Lower lobe of right lung (tissue), 2 donors: ENCODE data around the gene PLCXD3. TPM values are rescaled to one million over a fixed set of nuclear protein-coding genes. Genes with fewer than 3 reads are reported as not detected.

Experiments used
- ATAC-seq, 2 donors: fragments of 200-7000 bp; cut with Tn5 transposase; one replicate each; pipeline ENCODE4 v1.9.1; 2020 to 2022; ENCODE audit warnings: mild to moderate bottlenecking in 2 of 2, moderate library complexity in 2 of 2
- DNase-seq: peaks from one replicate; pipeline ENCODE4 v3.0.0-alpha.2; 2020
- H3K27ac ChIP-seq: fragments of 200-600 bp; one replicate; pipeline ENCODE4 v1.8.0; 2022
- H3K27me3 ChIP-seq: fragments of 200-600 bp; one replicate; pipeline ENCODE4 v1.8.0; 2022; ENCODE audit warnings: low read depth
- H3K36me3 ChIP-seq: fragments of 200-600 bp; one replicate; pipeline ENCODE4 v1.8.0; 2022; ENCODE audit warnings: mild to moderate bottlenecking
- H3K4me1 ChIP-seq: fragments of 200-600 bp; one replicate; pipeline ENCODE4 v1.8.0; 2022
- H3K4me3 ChIP-seq: fragments of 200-600 bp; one replicate; pipeline ENCODE4 v1.8.0; 2022; ENCODE audit warnings: mild to moderate bottlenecking
- H3K9me3 ChIP-seq: fragments of 200-600 bp; one replicate; pipeline ENCODE4 v1.8.0; 2022
- intact Hi-C: fragments of 100-400 bp; cut with DNase I; formaldehyde crosslinking; loops from one replicate; pipeline ENCODE4 v1.11.0; 2022
- total RNA-seq: library from RNA; stranded (reverse); fragmentation: NEBNext Ultra II Directional; extraction: Animal tissue kit (Norgen Biotek cat#: 25700); gene quantifications from one replicate; pipeline ENCODE4 v1.2.1, GENCODE V29; 2021
- TF ChIP-seq, protein P1 (sequence below): fragments of 200-600 bp; IDR thresholded peaks from one replicate; pipeline ENCODE4 v1.8.0; 2022; ENCODE audit warnings: antibody characterized with exemption, mild to moderate bottlenecking
- donor health status: DM: no; HTN: yes; CAD: no; lungs with severe emphysema.

PLCXD3 gene
- total RNA-seq, 1 donor from 2014 or later: 2.8 TPM

DNA sequence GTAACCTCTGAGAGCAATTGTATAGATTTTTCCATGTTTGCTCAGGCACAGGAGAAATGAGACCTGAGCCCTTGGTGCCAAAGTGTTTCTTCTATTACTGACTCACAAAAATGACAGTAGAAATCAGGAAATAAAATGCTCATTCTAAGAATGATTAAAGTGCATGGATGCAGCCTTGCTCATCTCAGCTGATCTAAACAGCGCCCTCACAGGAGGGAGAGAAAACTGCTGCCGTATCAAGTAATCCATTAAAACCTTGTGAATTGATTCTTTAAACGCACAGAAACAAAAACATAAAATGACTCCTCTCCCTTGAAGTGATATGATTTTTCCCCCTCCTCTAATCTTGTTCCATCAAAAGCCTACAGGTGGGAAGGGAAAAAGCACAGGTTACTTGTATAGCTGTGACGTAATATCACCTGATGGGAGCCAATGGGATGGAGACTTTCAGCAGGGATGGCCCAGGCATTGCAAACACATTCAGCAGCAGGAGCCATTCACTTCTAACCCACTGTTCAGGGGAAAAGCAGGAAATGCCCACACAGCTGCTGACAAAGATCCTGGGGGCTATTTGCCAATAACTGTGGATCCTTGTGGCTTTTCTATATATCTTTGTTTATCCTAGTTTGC lies 76.7 kb downstream of the PLCXD3 start:
- Histone ChIP-seq H3K9me3 (no peaks in the 10 kb centered on the region), H3K36me3 (no peaks in the 10 kb centered on the region), H3K4me1 (no peaks in the 10 kb centered on the region), H3K27me3 (no peaks in the 10 kb centered on the region), H3K4me3 (no peak overlapping the region), H3K27ac (no peak overlapping the region)
- TF ChIP-seq, protein P1, sequence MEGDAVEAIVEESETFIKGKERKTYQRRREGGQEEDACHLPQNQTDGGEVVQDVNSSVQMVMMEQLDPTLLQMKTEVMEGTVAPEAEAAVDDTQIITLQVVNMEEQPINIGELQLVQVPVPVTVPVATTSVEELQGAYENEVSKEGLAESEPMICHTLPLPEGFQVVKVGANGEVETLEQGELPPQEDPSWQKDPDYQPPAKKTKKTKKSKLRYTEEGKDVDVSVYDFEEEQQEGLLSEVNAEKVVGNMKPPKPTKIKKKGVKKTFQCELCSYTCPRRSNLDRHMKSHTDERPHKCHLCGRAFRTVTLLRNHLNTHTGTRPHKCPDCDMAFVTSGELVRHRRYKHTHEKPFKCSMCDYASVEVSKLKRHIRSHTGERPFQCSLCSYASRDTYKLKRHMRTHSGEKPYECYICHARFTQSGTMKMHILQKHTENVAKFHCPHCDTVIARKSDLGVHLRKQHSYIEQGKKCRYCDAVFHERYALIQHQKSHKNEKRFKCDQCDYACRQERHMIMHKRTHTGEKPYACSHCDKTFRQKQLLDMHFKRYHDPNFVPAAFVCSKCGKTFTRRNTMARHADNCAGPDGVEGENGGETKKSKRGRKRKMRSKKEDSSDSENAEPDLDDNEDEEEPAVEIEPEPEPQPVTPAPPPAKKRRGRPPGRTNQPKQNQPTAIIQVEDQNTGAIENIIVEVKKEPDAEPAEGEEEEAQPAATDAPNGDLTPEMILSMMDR: no peak
- intact Hi-C loops: no loop called here
- DNase-seq (no peak), ATAC-seq (no peak)

DNA sequence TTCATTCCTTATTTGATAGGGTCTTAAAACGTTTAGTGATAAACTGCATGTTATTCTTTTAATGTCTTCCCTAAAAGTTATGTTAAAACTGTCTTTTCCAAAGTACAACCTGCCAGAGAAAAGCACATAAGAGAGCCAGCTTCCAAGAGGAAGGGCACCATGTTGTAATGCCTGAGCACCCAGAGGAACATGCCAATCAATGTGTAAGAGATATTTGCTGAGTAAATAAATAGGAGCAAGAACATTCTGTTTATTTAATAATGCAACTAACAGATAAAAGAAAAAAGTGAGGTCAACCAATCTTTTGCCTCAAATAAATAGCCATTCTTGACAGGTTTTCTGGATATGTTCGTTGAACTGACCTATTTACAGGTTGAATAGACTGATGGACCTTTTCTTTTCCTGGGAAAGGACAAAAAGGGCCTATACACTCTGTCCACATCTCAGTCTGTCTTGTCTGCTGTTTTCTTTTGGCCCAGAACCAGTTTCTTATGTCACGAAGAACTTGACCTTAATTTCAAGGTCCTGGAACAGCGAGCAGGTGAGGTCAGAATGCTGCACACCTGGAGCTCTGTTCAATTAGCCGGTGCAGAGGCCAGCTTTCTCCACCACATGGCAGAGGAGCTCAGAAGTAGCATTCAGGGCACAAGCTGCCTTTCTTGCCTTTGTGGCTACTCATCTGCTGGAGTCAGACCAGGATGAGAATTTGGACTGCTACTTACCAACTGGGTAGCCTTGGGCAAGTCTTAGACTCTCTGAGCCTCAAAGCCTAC lies 77.7 kb downstream of the PLCXD3 start:
- no peaks in the 10 kb centered on the region for H3K36me3 ChIP-seq
- TF ChIP-seq, protein P1: no peak
- no peak overlapping the region for H3K27ac ChIP-seq
- intact Hi-C loops: no loop called here
- H3K9me3 ChIP-seq: no peaks in the 10 kb centered on the region
- no peaks in the 10 kb centered on the region for H3K4me1 ChIP-seq
- DNase-seq (no peak), ATAC-seq (no peak)
- no peaks in the 10 kb centered on the region for H3K27me3 ChIP-seq
- H3K4me3 ChIP-seq: no peak overlapping the region

DNA sequence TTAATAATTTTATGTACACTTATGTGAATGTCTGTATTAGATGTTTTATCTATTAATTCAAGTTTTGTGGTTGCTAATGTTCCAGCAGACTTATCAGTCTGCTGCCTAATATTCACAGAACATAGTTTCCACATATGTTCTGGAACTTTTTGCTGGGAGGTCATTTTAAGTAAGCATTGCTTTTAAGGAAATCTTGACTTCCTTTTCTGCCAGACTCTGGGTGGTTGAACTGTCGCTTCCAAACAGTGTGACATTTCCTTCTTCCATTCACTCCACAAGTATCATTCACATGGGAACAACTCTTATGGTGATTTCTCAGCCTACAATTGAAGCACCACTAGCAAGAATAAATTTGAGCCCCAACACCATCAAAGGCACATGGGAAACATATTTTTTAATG lies 82.9 kb downstream of the PLCXD3 start:
- no peak for DNase-seq
- Histone ChIP-seq H3K4me1 (no peaks in the 10 kb centered on the region), H3K27ac (no peak overlapping the region), H3K36me3 (no peaks in the 10 kb centered on the region), H3K9me3 (no peaks in the 10 kb centered on the region), H3K4me3 (no peak overlapping the region), H3K27me3 (no peaks in the 10 kb centered on the region)
- intact Hi-C loops: no loop called here
- TF ChIP-seq, protein P1: no peak
- ATAC-seq: no peak

DNA sequence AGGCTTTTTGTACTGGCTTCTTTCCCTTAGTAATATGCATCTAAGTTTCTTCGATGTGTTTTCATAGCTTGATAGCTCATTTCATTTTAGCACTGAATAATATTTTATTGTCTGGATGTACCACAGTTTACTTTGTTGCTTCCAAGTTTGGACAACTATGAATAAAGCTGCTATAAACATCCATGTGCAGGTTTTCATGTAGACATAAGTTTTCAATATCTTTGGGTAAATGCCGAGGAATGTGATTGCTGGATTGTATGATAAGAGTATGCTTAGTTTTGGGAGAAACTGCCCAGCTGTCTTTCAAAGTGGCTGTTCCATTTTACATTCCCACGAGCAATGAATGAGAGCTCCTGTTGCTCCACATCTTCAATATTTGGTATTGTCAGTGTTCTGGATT lies 84.7 kb downstream of the PLCXD3 start:
- DNase-seq: no peak
- H3K27ac ChIP-seq: no peak overlapping the region
- no peaks in the 10 kb centered on the region for H3K9me3 ChIP-seq
- TF ChIP-seq, protein P1: no peak
- intact Hi-C loops: no loop called here
- H3K4me1 ChIP-seq: no peaks in the 10 kb centered on the region
- ATAC-seq: no peak
- H3K4me3 ChIP-seq: no peak overlapping the region
- no peaks in the 10 kb centered on the region for H3K27me3 ChIP-seq
- no peaks in the 10 kb centered on the region for H3K36me3 ChIP-seq

DNA sequence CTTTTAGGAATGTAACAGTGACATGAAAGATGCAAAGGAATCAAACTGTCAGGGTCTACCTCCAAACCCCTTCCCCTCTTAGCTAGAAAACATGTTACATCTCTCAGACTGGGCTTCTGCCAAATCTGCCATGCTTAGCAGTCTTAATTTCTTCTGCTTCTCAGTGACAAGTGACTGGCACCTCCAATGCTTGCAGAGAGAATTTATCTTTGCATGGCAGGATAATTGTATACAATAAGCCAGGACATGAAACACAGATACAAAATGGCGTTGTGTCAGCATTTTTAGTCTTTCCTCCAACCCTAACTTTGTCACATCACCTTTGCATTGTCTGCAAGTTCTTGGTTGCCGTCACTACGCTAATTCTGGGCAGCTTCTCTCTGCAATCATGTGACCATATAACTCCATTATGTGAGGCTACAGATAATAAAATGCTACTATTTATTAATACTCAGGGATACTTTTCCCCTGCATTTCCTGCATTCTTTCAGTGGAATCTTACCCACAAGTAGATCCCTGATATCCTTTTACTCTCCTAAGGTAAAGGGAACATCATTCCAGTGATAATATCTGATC lies 89.8 kb downstream of the PLCXD3 start:
- Histone ChIP-seq H3K4me1 (no peaks in the 10 kb centered on the region), H3K36me3 (no peaks in the 10 kb centered on the region), H3K27me3 (no peaks in the 10 kb centered on the region), H3K27ac (no peak overlapping the region), H3K4me3 (no peak overlapping the region), H3K9me3 (no peaks in the 10 kb centered on the region)
- DNase-seq (no peak), ATAC-seq (no peak)
- intact Hi-C loops: no loop called here
- TF ChIP-seq, protein P1: no peak
